Ishikawa (cell line): ENCODE measurements around the gene SLC26A6.

Experiments used
- CEBPB ChIP-seq: IDR thresholded peaks from 2 replicates; pipeline ENCODE4 v1.6.1; 2012
- CREB1 ChIP-seq: IDR thresholded peaks from 2 replicates; pipeline ENCODE4 v1.6.1; 2012; ENCODE audit warnings: low read depth
- EGR1 ChIP-seq: IDR thresholded peaks from 2 replicates; pipeline ENCODE4 v1.6.1; 2012
- EP300 ChIP-seq: IDR thresholded peaks from 2 replicates; pipeline ENCODE4 v1.6.1; 2012; ENCODE audit warnings: borderline replicate concordance
- FOXM1 ChIP-seq: IDR thresholded peaks from 2 replicates; pipeline ENCODE4 v1.6.1; 2012; ENCODE audit warnings: low read depth, borderline replicate concordance
- NFIC ChIP-seq: IDR thresholded peaks from 2 replicates; pipeline ENCODE4 v1.6.1; 2012
- RAD21 ChIP-seq: IDR thresholded peaks from 2 replicates; pipeline ENCODE4 v1.6.1; 2012; ENCODE audit warnings: low read depth
- TAF1 ChIP-seq: IDR thresholded peaks from 2 replicates; pipeline ENCODE4 v1.6.1; 2012; ENCODE audit warnings: low read depth, mild to moderate bottlenecking
- TCF12 ChIP-seq: IDR thresholded peaks from 2 replicates; pipeline ENCODE4 v1.6.1; 2012; ENCODE audit warnings: low read depth
- TEAD4 ChIP-seq: IDR thresholded peaks from 2 replicates; pipeline ENCODE4 v1.6.1; 2012
- YY1 ChIP-seq: IDR thresholded peaks from 2 replicates; pipeline ENCODE4 v1.6.1; 2012; ENCODE audit warnings: low read depth
- ZBTB7A ChIP-seq: IDR thresholded peaks from 2 replicates; pipeline ENCODE4 v1.6.1; 2012; ENCODE audit warnings: low read depth
- TF ChIP-seq, protein P1 (sequence below): IDR thresholded peaks from 2 replicates; pipeline ENCODE4 v1.6.1; 2012
- TF ChIP-seq, protein P2 (sequence below): IDR thresholded peaks from 2 replicates; pipeline ENCODE4 v1.6.1; 2012
- TF ChIP-seq, protein P3 (sequence below): IDR thresholded peaks from 2 replicates; pipeline ENCODE4 v1.6.1; 2012; ENCODE audit warnings: low read depth, mild to moderate bottlenecking

The SLC26A6 gene

DNA sequence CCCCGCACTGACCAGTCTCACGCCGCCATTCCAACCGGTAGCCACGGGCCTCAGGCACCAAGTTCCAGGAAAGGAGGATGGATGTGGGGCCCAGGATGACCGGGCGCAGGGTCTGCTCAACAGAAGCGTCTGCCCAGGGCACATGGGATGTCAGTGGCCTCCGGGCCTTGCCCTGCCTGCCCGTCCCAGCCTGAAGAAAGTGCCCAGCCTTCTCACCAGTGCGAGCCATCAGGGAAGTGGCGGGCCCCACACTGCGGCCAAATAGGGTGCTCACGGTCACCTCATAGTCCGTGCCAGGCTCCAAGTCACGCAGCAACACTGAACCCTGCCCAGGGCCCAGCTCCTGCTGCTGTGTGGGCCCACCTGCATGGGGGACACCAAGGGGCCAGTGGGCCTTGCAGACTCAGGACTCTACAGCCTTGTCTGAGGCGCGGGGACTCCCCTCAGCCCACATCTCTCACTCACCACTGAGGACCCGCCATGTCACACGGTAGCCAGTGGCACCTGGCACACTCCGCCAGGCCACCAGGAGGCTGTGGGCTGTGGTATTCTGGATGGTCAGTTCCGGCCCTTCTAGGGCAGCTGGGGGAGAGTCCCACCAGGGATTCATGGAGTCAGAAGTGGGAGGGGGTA, 43.3 kb downstream of the SLC26A6 start:
- no peak for TF ChIP-seq CEBPB
- no peak for TF ChIP-seq RAD21
- TF ChIP-seq, protein P1, sequence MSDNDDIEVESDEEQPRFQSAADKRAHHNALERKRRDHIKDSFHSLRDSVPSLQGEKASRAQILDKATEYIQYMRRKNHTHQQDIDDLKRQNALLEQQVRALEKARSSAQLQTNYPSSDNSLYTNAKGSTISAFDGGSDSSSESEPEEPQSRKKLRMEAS = no peak
- no peak for TF ChIP-seq NFIC
- TF ChIP-seq EP300 = no peak
- TF ChIP-seq TAF1 = no peak
- TF ChIP-seq CREB1 = no peak
- no peak for TF ChIP-seq FOXM1
- no peak for TF ChIP-seq YY1
- TF ChIP-seq ZBTB7A = no peak
- no peak for TF ChIP-seq EGR1
- TF ChIP-seq TCF12 = no peak
- TF ChIP-seq, protein P2, sequence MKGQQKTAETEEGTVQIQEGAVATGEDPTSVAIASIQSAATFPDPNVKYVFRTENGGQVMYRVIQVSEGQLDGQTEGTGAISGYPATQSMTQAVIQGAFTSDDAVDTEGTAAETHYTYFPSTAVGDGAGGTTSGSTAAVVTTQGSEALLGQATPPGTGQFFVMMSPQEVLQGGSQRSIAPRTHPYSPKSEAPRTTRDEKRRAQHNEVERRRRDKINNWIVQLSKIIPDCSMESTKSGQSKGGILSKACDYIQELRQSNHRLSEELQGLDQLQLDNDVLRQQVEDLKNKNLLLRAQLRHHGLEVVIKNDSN = no peak

DNA sequence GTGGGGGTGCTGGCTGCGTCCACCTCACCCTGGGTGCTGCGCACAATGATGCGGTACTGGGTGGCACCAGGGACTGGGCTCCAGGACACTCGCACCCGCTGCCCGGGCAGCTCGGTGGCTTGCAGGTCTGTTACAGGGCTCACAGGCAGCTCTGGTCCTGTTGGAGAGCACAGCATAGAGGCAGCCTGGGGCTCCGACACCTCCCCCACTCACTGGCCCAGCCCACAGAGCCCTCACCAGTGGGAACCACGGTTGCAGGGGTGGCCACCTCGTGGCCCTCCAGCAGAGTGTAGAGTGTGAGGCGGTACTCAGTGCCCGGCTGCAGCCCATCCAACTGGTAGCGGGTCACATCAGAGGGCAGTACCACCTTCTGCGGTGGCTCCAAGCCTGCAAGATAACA, 43.8 kb downstream of the SLC26A6 start:
- TF ChIP-seq CEBPB = no peak
- TF ChIP-seq ZBTB7A = no peak
- TF ChIP-seq, protein P1 = no peak
- TF ChIP-seq, protein P2 = no peak
- no peak for TF ChIP-seq TCF12
- no peak for TF ChIP-seq NFIC
- no peak for TF ChIP-seq TEAD4
- TF ChIP-seq CREB1 = no peak
- TF ChIP-seq, protein P3, sequence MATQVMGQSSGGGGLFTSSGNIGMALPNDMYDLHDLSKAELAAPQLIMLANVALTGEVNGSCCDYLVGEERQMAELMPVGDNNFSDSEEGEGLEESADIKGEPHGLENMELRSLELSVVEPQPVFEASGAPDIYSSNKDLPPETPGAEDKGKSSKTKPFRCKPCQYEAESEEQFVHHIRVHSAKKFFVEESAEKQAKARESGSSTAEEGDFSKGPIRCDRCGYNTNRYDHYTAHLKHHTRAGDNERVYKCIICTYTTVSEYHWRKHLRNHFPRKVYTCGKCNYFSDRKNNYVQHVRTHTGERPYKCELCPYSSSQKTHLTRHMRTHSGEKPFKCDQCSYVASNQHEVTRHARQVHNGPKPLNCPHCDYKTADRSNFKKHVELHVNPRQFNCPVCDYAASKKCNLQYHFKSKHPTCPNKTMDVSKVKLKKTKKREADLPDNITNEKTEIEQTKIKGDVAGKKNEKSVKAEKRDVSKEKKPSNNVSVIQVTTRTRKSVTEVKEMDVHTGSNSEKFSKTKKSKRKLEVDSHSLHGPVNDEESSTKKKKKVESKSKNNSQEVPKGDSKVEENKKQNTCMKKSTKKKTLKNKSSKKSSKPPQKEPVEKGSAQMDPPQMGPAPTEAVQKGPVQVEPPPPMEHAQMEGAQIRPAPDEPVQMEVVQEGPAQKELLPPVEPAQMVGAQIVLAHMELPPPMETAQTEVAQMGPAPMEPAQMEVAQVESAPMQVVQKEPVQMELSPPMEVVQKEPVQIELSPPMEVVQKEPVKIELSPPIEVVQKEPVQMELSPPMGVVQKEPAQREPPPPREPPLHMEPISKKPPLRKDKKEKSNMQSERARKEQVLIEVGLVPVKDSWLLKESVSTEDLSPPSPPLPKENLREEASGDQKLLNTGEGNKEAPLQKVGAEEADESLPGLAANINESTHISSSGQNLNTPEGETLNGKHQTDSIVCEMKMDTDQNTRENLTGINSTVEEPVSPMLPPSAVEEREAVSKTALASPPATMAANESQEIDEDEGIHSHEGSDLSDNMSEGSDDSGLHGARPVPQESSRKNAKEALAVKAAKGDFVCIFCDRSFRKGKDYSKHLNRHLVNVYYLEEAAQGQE = no peak
- no peak for TF ChIP-seq TAF1
- no peak for TF ChIP-seq FOXM1
- no peak for TF ChIP-seq EGR1
- TF ChIP-seq EP300 = no peak

DNA sequence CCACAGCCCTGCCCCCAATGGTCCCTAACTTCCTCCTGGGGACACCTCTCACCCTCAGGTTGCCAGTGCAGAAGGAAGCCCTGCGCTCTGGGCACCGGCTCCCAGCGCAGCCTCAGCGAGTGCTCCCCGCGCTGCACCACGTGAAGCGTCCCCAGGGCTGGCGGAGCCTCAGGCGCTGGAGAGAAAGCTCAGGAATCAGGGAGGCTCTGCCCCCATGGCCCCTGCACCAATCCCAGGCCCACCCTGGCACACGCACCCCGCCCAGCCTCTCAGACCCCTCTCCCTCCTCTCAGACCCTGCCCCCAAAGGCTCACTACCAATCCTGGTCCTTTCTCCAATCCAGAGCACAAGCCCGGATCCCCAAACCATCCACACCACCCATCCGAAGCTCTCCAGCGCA, 47.0 kb downstream of the SLC26A6 start:
- TF ChIP-seq TEAD4 (no peak), NFIC (no peak), CREB1 (no peak), TAF1 (no peak), CEBPB (no peak), ZBTB7A (no peak)
- TF ChIP-seq, protein P1 = no peak
- TF ChIP-seq, protein P2 = no peak

DNA sequence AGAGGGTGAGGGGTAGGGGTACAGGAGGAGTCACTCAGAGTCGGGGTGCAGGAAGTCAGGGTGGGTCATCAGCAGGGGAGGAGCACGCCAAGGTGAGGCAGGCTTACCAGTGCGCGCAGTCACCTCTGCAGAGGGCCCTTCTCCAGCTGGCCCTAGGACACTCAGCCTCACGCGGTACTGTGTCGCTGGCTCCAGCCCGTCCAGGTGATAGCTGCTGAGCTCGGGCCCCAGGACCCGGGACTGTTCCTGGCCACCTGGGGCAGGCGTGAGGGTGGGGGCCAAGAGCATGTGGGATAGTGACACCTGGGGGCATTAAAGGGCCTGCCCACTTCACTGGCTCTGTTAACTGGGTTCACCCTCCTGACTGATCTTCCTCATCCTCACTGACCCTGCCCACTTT, 47.6 kb downstream of the SLC26A6 start:
- TF ChIP-seq TCF12 = no peak
- no peak for TF ChIP-seq TAF1
- TF ChIP-seq EGR1 = no peak
- TF ChIP-seq, protein P1 = no peak
- no peak for TF ChIP-seq RAD21
- no peak for TF ChIP-seq NFIC
- no peak for TF ChIP-seq ZBTB7A
- no peak for TF ChIP-seq TEAD4
- TF ChIP-seq, protein P2 = no peak
- no peak for TF ChIP-seq EP300

DNA sequence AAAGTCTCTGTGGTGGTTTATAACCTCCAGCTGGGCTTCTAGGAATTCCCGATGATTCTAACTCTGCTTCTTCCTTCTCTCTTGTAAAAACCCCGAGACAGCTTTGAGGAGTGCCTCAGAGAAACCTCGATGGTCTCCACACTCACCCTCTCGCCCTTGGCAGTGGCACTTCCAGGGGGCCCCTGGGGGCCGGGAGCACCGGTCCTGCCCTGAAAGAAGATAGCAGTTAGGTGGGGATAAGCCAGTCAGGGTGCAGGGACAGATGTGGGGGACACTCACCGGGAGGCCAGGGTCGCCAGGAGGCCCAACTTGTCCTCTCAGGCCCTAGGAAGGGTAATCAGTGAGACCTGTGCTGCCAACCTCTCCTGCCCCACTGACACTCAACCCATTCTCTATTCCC, 49.9 kb downstream of the SLC26A6 start:
- TF ChIP-seq EGR1 = no peak
- no peak for TF ChIP-seq NFIC
- TF ChIP-seq EP300 = no peak

DNA sequence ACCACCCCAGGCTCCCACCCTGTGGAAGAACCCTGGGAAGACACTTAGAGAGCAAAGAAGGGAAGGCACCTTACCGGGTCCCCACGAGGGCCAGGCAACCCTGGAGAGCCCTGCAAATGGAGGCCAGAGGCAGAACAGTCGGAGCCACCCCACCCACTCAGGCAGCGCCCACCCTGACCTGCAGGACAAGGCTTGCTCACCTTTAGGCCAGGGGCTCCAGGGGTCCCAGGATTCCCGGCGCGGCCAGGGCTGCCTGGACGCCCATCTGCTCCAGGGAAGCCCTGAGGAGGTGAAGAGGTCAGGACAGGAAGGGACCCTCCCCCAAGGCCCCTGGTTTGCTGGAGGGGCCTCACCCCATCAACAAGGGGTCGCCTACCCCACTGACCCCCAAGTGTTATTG, 50.4 kb downstream of the SLC26A6 start:
- TF ChIP-seq ZBTB7A (no peak), FOXM1 (no peak), EGR1 (no peak), YY1 (no peak), EP300 (no peak), TEAD4 (no peak), RAD21 (no peak), NFIC (no peak), TAF1 (no peak), TCF12 (no peak), CREB1 (no peak), CEBPB (no peak)
- TF ChIP-seq, protein P3 = no peak
- TF ChIP-seq, protein P2 = no peak
- TF ChIP-seq, protein P1 = no peak
